Measurements from ENCODE around the gene MPHOSPH10.
"Not testable (repeated sequence)": the region's sequence is repeated elsewhere in the genome, so short reads cannot be mapped to it uniquely, and the experiment has no call there.

The MPHOSPH10 gene

DNA sequence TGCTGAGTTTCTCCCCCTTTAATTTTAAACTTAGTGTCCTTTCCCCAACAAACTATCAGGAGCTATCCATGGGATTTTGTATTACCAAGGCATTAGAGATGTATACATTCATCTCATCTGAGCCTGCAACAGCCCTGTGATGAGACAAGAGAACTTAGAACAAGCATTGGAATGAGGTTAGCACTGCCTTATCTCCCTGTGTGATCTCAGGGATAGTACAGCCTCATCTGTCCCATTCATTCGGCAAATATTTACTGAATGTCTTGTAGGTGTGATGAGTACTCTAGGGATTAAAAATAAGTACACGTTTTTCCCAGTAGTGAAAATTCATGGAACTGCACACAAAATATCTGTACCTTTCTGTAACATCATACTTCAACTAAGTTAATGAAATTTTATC, 50.9 kb downstream of the MPHOSPH10 start:
- DNase-seq, result no peak

DNA sequence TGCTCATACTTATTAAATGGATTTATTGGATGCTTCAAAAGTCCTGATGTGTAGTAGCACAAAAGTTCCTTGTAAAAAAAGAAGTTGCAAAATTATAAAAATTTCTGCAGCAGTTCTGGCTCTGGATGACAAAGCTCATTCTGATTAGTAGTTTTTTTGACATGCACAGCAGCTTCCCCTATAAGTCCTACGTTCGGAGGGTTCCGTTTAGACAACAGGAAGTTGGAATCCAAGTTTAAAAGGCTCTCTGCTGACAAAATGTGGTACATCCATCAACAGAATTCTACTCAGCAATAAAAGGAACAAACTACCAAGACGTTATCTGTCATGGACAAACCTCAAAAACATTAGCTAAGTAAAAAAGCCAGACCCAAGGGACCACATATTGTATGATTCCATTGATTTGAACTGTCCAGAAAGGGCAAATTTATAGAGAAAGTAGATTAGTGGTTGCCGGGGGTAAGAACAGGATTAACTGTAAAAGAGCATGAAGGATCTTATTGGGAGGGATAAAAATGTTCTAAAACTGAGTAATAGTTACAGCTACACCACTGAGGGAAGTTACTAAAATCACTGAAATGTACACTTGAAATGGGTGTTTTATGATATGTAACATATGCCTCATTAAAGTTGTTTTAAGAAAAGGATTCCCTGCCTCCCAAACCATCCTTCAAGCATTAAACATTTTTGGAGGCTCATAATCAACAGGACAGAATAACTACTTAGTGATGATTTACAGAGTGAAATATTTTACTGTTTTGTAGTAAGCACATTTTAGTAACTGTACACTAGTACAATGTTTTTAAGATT, 53.1 kb downstream of the MPHOSPH10 start:
- not testable (repeated sequence) for DNase-seq

GRCh38 chr2:71186973-71187372, 56.5 kb downstream of the MPHOSPH10 start:
- no peak for DNase-seq

- no peak for DNase-seq
These were observed 57.2 kb downstream of the MPHOSPH10 start for GRCh38 chr2:71187589-71187988.

- peak; percentile 25 for DNase-seq
These were observed 60.5 kb downstream of the MPHOSPH10 start for GRCh38 chr2:71190656-71191569.

GRCh38 chr2:71191570-71191943, 61.1 kb downstream of the MPHOSPH10 start:
- no peak for DNase-seq

Data from hematopoietic multipotent progenitor cell treated with erythropoietin and hydrocortisone succinate and interleukin-3 and kit ligand, for 6 days (in vitro differentiated cells).